GM21717 (cell line): Measurements from ENCODE around the gene PTCHD1.

Source experiments
- ATAC-seq: cut with Tn5 transposase; IDR thresholded peaks from one replicate; pipeline ENCODE4 v1.9.1; 2021; ENCODE audit warnings: mild to moderate bottlenecking, moderate library complexity; ENCODE audit not compliant: unreplicated experiment

The PTCHD1 gene

DNA sequence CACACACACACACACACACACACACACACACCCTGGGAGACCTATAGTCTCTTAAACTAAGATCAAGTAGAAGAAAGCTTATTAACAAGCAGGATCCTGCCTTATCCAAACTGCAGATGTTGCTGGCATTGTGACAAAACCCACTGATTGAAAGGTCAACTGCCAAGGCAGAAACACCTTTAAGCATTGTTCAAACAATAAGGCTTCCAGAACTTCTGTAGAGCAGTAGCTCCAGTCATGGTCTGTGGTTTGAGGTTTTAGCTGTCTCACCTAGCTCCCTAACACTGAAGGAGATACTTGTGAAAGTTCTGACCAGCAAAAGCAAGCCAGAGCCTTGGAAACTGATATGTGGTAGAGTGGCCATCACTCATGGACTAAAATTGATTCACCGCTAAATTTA, 59.8 kb downstream of the PTCHD1 start:
- ATAC-seq, result no peak

DNA sequence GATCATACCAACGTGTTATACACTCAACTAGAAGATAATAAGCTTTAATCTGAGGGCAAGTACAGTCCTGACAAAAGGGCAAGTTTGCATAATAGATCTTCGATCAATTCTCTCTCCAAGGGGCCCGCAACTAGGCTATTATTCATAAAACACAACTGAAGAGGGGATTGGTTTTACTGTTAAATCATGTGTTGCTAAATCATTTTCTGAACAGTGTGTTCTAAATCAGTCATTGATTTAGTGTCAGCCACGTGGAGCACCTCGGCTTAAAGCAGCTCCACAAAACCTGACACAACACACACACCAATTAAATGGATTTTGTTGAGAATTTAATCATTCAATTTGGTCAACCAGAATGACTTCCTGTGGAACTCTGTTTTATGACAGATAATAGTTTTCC, 61.6 kb downstream of the PTCHD1 start:
- no peak for ATAC-seq

DNA sequence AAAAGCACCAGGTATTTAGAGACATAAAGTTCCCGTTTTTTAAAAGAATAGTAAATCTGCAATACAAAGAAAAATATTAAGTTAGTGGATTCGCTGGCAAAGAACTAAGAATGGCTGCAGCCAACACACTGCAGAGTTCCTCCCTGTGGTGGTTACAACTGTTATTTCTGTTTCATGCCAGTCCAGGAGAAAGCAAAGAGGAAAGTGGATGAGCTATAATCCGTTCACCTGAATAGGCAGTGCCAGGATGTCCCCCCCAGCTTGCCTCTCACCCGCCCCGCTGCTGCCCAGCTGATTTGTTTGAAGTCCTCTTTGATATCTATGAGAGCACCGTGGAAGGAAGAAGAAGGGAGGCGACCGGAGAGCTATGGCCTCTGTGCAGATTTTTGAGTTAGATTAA, 63.9 kb downstream of the PTCHD1 start:
- ATAC-seq, result no peak

DNA sequence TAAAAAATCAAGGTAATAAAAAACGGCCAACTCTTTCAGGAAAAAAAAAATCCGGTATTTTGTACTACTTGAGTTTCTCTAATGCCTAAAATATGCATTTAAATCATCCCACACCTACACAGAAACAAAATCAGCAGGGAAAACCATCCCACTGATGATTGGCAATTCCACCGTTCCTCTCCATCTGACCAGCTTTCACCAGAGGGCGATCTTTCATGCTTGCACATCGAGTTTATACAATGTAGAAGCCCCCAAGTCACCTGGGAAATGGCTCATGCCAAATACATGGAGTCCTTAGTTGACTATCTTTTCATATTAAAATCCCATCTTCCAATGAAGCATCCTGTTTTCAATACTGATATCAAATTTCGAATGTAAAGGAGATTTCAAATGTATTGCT, 69.2 kb downstream of the PTCHD1 start:
- no peak for ATAC-seq

DNA sequence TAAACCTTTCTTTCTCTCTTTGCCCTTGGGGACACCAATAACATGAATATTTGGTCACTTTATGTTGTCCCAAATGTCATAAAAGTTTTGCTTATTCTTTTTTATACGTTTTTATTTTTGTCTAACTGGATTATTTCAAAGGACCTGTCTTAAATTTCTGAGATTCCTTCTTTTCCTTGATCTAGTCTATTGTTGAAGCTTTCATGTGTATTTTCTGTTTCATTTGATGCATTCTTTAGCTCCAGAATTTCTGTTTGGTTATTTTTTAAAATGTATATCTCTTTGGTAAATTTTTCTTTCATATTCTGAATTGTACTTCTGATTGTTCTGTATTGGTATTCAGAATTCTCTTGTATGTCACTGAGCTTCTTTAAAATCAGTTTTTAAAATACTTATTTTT, 88.3 kb downstream of the PTCHD1 start:
- ATAC-seq, result no peak

DNA sequence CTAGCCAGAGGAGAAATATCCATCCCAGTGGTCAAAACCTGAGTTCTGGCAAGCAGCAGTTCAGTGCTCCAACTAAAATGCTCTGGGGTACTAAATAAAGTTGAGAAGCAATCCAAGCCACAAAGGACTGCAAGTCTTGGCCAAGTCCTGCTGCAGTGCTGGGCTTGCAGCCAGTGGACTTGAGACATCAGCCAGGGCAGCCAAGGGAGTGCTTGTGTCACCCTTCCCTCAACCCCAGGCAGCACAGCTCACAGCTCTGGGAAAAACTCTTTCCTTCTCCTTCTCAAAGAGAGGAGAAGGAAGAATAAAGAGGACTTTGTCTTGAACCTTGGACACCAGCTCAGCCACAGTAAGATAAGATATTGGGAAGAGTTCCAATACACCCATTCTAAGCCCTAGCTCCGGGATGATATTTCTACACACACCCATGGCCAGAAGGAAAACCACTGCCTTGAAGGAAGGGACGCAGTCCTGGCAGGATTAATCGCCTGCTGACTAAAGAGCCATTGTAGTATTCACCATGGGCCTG, 99.8 kb downstream of the PTCHD1 start:
- ATAC-seq, result no peak

DNA sequence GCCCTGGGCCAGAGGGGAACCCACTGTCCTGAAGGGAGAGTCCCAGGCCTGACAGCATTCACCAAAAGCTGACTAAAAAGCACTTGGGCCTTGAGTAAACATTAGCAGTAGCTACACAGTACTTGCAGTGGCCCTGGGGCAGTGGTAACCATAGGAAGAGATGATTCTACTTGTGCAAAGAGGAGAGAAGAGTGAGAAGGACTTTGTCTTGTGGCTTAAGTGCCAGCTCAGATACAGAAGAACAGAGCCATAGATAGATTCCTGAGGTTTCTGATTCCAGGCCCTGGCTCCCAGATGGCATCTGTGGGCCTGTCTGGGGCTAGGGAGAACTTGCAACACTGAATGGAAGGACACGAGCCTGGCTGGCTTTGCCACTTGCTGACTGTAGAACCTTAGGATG, 100.5 kb downstream of the PTCHD1 start:
- ATAC-seq, result no peak

DNA sequence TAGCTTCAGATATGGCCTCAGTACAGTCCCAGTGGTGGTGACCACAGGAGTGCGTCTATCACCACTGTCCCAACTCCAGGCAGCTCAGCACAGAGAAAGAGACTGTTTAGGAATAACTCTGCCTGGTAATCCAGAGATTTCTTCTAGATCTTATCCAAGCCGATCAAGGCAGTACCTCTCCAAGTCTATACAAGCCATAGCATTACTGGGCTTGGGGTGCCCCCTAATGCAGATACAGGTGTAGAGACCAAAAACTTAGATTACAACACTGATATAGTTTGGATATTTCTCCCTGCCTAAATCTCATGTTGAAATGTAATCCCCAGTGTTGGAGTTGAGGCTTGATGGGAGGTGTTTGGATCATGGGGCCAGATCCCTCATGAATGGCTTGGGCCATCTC, 100.9 kb downstream of the PTCHD1 start:
- ATAC-seq, result no peak

DNA sequence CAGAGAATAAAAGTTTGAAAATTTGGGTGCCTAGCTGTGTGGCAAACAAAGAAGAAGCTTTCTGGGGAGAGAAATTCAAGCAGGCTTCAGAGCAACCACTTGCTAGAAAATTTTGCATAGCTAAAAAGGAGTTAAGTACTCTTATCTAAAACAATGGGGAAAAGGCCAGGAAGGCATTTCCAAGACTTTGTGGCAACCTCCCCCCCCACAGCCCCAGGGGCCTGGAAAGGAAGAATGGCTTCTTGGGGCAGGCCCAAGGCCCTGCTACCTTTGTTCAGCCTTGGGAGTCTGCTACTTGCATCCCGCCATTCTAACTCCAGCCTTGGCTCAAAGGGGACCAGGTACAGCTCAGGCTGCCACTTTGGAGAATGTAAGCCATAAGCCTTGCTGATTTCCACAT, 102.2 kb downstream of the PTCHD1 start:
- no peak for ATAC-seq

DNA sequence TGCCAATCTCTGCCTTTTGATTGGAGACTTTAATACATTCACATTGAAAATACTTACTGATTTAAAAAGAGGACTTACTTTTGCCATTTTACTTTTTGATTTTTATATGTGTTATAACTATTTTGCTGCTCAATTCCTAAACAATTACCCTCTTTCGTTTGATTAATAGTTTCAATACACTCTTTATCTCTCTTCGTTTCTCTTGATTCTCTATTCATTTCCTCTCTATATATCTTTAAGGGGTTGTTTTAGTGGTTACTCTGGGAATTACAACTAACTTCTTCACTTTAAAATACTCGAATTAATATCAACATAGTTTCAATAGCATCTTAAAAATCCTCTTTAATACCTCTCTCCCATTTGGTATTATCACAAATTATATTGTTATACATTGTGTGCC, 116.6 kb downstream of the PTCHD1 start:
- ATAC-seq, result no peak
